ENCODE measurements around the gene TAF4B.

DNA sequence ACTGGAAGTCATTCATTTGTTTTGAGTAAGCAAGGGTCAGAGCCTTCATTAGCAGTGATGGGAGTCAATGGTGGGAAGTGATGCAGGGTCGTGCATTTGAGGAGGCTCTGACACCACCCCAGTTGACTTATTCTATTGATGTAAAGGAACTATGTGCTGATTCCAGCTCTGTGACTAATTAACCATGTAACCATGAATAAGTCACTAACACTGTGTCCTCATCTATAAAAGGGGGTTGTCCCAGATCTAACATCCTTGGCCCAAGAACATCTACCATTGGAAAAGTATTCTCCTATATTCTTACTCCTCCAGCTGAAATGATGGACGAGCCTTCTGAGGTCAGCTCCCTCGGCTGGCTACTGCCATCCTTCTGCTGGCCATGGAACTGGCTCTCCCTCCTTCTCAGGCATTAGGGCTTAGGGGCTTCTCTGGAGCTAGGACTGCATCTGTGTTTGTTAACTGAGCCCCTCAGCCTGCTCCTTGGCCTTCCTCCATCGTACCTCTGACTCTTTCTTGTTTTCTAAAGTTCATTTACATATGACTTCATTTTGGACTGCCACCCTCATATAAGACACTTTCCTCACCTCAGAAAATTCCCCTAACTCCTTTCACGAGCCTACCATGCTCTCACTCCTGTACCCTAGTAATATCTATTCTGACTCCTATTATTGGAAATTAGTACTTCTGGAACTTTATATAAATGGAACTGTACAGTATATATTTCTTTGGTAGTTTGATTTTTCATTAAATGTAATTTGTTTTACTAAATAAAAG lies 206.6 kb downstream of the TAF4B start:
- TF ChIP-seq, protein P1, sequence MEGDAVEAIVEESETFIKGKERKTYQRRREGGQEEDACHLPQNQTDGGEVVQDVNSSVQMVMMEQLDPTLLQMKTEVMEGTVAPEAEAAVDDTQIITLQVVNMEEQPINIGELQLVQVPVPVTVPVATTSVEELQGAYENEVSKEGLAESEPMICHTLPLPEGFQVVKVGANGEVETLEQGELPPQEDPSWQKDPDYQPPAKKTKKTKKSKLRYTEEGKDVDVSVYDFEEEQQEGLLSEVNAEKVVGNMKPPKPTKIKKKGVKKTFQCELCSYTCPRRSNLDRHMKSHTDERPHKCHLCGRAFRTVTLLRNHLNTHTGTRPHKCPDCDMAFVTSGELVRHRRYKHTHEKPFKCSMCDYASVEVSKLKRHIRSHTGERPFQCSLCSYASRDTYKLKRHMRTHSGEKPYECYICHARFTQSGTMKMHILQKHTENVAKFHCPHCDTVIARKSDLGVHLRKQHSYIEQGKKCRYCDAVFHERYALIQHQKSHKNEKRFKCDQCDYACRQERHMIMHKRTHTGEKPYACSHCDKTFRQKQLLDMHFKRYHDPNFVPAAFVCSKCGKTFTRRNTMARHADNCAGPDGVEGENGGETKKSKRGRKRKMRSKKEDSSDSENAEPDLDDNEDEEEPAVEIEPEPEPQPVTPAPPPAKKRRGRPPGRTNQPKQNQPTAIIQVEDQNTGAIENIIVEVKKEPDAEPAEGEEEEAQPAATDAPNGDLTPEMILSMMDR (IDR thresholded peaks at IDR 0.05; ENCODE audit: low read length) = no peak
- TF ChIP-seq EZH2 (IDR thresholded peaks at IDR 0.05; ENCODE audit: borderline replicate concordance, low read length) = no peak

All from OCI-LY1 (cell line).